T-helper 2 cell (primary cell): ENCODE data around the gene TBC1D32.
"Not testable (repeated sequence)": the region's sequence is repeated elsewhere in the genome, so short reads cannot be mapped to it uniquely, and the experiment has no call there.

Source experiments
- DNase-seq, 5 experiments: peaks; one replicate each; pipeline versions ENCODE4 v3.0.0 to v3.0.0-alpha.2; 2012 to 2022

Gene TBC1D32

GRCh38 chr6:121222656-121223055 lies 111.6 kb downstream of the TBC1D32 start:
- DNase-seq, result no peak

- no peak for DNase-seq
Measured at GRCh38 chr6:121216928-121217327, 117.4 kb downstream of the TBC1D32 start.

- DNase-seq, result not testable (repeated sequence)
Measured at GRCh38 chr6:121213341-121213740, 120.9 kb downstream of the TBC1D32 start.

- DNase-seq, result no peak
Measured at GRCh38 chr6:121210943-121211342, 123.3 kb downstream of the TBC1D32 start.

GRCh38 chr6:121205569-121205968 lies 128.7 kb downstream of the TBC1D32 start:
- no peak for DNase-seq

GRCh38 chr6:121201105-121201504 lies 133.2 kb downstream of the TBC1D32 start:
- no peak for DNase-seq

GRCh38 chr6:121196042-121196441 lies 138.2 kb downstream of the TBC1D32 start:
- not testable (repeated sequence) for DNase-seq

GRCh38 chr6:121190122-121190521 lies 144.2 kb downstream of the TBC1D32 start:
- no peak for DNase-seq

GRCh38 chr6:121188356-121188755 lies 145.9 kb downstream of the TBC1D32 start:
- no peak for DNase-seq

GRCh38 chr6:121187833-121188200 lies 146.5 kb downstream of the TBC1D32 start:
- DNase-seq, result no peak

- DNase-seq, result no peak
Measured at GRCh38 chr6:121187200-121187832, 147.0 kb downstream of the TBC1D32 start.

- DNase-seq, result no peak
Measured at GRCh38 chr6:121183742-121184141, 150.5 kb downstream of the TBC1D32 start.

GRCh38 chr6:121175827-121176226 lies 158.5 kb downstream of the TBC1D32 start:
- no peak for DNase-seq

- not testable (repeated sequence) for DNase-seq
Measured at GRCh38 chr6:121172451-121172850, 161.8 kb downstream of the TBC1D32 start.

- no peak for DNase-seq
Measured at GRCh38 chr6:121171879-121172278, 162.4 kb downstream of the TBC1D32 start.

- no peak for DNase-seq
Measured at GRCh38 chr6:121161886-121162285, 172.4 kb downstream of the TBC1D32 start.

GRCh38 chr6:121160276-121160675 lies 174.0 kb downstream of the TBC1D32 start:
- DNase-seq, result peak in 1 of 5 experiments; percentile 53

- no peak for DNase-seq
Measured at GRCh38 chr6:121158891-121159290, 175.4 kb downstream of the TBC1D32 start.

- DNase-seq, result no peak
Measured at GRCh38 chr6:121158438-121158837, 175.8 kb downstream of the TBC1D32 start.

- DNase-seq, result no peak
Measured at GRCh38 chr6:121157906-121158305, 176.4 kb downstream of the TBC1D32 start.

- DNase-seq, result no peak
Measured at GRCh38 chr6:121143476-121143875, 190.8 kb downstream of the TBC1D32 start.

GRCh38 chr6:121142093-121142492 lies 192.2 kb downstream of the TBC1D32 start:
- DNase-seq, result no peak

GRCh38 chr6:121135425-121135824 lies 198.9 kb downstream of the TBC1D32 start:
- no peak for DNase-seq

GRCh38 chr6:121134922-121135321 lies 199.4 kb downstream of the TBC1D32 start:
- DNase-seq, result no peak

- no peak for DNase-seq
Measured at GRCh38 chr6:121124600-121124999, 209.7 kb downstream of the TBC1D32 start.
